Progenitor cell of endocrine pancreas (in vitro differentiated cells): ENCODE data around the gene SNAP47. TPM values are rescaled to one million over a fixed set of nuclear protein-coding genes. Genes with fewer than 3 reads are reported as not detected.

ENCODE experiments used
- DNase-seq: peaks from one replicate; pipeline ENCODE4 v3.0.0; 2021; ENCODE audit warnings: low spot score; ENCODE audit not compliant: unreplicated experiment
- H3K27ac Mint-ChIP-seq: 2 replicates; pipeline ENCODE4 v1.8.0; 2021; ENCODE audit warnings: mild to moderate bottlenecking, moderate library complexity, mixed read lengths
- H3K27me3 Mint-ChIP-seq: 2 replicates; pipeline ENCODE4 v1.8.0; 2021; ENCODE audit warnings: mixed read lengths
- H3K36me3 Mint-ChIP-seq: 2 replicates; pipeline ENCODE4 v1.8.0; 2022; ENCODE audit warnings: mixed read lengths; ENCODE audit not compliant: insufficient read depth
- H3K4me1 Mint-ChIP-seq: 2 replicates; pipeline ENCODE4 v1.8.0; 2021; ENCODE audit warnings: low read depth, mixed read lengths
- H3K4me3 Mint-ChIP-seq: 2 replicates; pipeline ENCODE4 v1.8.0; 2021; ENCODE audit warnings: low read depth, mild to moderate bottlenecking, moderate library complexity, mixed read lengths
- H3K9me3 Mint-ChIP-seq: 2 replicates; pipeline ENCODE4 v1.8.0; 2021; ENCODE audit warnings: low read depth, mixed read lengths
- CTCF ChIP-seq: fragments of 200-600 bp; sonication (generic); IDR thresholded peaks from one replicate; pipeline ENCODE4 v1.5.0; 2021; ENCODE audit warnings: antibody characterized with exemption, mild to moderate bottlenecking; ENCODE audit not compliant: unreplicated experiment
- total RNA-seq: library from RNA; stranded (reverse); gene quantifications from 2 replicates; pipeline ENCODE4 v1.2.1, GENCODE V29; 2021

Gene SNAP47
- total RNA-seq, 1 donor from 2014 or later, result 39.6 TPM

- Mint-ChIP-seq H3K27ac (no peak overlapping the region), H3K27me3 (peaks cover 36% of the 10 kb centered on the region), H3K9me3 (peaks cover 3% of the 10 kb centered on the region), H3K4me3 (no peak overlapping the region), H3K4me1 (no peaks in the 10 kb centered on the region), H3K36me3 (no peaks in the 10 kb centered on the region)
- no peak for DNase-seq
- TF ChIP-seq CTCF, result no peak
These were observed 93.6 kb downstream of the SNAP47 start for GRCh38 chr1:227828786-227829185.

Other genes starting within 250 kb of the SNAP47 start
- gene ZNF678, start 171.9 kb upstream of the SNAP47 start, total RNA-seq, result 19.8 and 24.1 TPM in 2 replicates
- 20.7 and 26.4 TPM in 2 replicates for gene JMJD4, start 133 bp upstream of the SNAP47 start, total RNA-seq
- gene PRSS38, start 80.2 kb downstream of the SNAP47 start, total RNA-seq, result not detected in 2 replicates
- 1.2 TPM in 2 replicates for gene WNT9A, start 212.5 kb downstream of the SNAP47 start, total RNA-seq